ENCODE results near the gene JARID2. TPM values are rescaled to one million over a fixed set of nuclear protein-coding genes. Genes with fewer than 3 reads are reported as not detected.

The JARID2 gene
- total RNA-seq, 2 donors from 2014 or later, result 9.1 to 10.7 TPM

DNA sequence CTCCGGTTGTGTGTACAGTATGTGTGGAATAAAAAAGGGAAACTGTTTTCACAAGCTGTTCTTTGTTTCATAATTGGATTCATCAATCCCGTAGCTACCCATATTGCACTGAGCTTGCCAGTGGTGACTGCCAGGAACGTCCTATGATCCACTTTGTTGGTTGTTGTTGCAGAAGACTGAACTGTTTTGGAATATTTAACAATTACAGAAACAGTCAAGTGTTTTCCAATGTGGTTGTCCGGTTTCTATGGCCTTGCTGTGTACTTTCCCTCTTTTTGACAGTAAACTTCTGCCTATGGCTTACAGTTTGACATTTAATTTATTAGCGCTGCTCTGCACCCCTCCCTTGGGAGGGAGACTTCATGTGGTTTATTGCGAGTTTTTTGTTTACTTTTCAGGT lies 275.7 kb downstream of the JARID2 start:
- TF ChIP-seq, protein P1, sequence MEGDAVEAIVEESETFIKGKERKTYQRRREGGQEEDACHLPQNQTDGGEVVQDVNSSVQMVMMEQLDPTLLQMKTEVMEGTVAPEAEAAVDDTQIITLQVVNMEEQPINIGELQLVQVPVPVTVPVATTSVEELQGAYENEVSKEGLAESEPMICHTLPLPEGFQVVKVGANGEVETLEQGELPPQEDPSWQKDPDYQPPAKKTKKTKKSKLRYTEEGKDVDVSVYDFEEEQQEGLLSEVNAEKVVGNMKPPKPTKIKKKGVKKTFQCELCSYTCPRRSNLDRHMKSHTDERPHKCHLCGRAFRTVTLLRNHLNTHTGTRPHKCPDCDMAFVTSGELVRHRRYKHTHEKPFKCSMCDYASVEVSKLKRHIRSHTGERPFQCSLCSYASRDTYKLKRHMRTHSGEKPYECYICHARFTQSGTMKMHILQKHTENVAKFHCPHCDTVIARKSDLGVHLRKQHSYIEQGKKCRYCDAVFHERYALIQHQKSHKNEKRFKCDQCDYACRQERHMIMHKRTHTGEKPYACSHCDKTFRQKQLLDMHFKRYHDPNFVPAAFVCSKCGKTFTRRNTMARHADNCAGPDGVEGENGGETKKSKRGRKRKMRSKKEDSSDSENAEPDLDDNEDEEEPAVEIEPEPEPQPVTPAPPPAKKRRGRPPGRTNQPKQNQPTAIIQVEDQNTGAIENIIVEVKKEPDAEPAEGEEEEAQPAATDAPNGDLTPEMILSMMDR (IDR thresholded peaks at IDR 0.05), result no peak
- H3K4me3 ChIP-seq, result no peak overlapping the region
- H3K4me1 ChIP-seq, result no peaks in the 10 kb centered on the region
- no peaks in the 10 kb centered on the region for H3K27me3 ChIP-seq
- H3K9me3 ChIP-seq, result no peaks in the 10 kb centered on the region
- H3K27ac ChIP-seq, result no peak overlapping the region
- no peaks in the 10 kb centered on the region for H3K36me3 ChIP-seq
- intact Hi-C loops (cut with DNase I), result no loop called here
- H3K9ac ChIP-seq (ENCODE audit: low read depth in 2 of 2, low read length in 2 of 2), result no peak overlapping the region
- no peak for DNase-seq

DNA sequence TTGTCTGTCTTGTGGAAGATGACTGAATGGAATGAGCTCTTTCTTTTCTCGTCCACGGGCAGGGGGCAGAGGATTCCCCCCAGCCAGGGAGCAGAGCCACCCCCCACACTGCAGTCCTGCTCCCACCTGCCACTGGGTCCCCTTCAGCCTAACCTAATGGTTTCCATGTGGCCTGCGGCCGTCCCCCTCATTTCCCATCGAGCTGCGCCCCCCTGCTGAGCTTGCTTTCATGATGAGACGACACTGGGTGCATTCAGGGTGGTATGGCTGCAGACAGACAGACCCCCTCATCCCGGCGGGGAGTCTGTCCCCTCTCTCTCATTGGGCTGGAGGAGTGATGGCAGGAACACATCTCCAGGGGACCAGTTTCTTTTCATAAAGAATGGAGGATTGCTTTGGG lies 276.2 kb downstream of the JARID2 start:
- intact Hi-C loops (cut with DNase I), result no loop called here
- DNase-seq, result no peak
- Histone ChIP-seq H3K36me3 (no peaks in the 10 kb centered on the region), H3K4me3 (no peak overlapping the region), H3K4me1 (no peaks in the 10 kb centered on the region), H3K27me3 (no peaks in the 10 kb centered on the region), H3K27ac (no peak overlapping the region), H3K9me3 (no peaks in the 10 kb centered on the region), H3K9ac (ENCODE audit: low read depth in 2 of 2, low read length in 2 of 2) (no peak overlapping the region)
- TF ChIP-seq, protein P1 (IDR thresholded peaks at IDR 0.05), result no peak

- intact Hi-C loops (cut with DNase I), result no loop called here
- Histone ChIP-seq H3K27ac (no peak overlapping the region), H3K4me1 (no peaks in the 10 kb centered on the region), H3K9me3 (no peaks in the 10 kb centered on the region), H3K27me3 (no peaks in the 10 kb centered on the region), H3K4me3 (no peak overlapping the region), H3K36me3 (no peaks in the 10 kb centered on the region), H3K9ac (ENCODE audit: low read depth in 2 of 2, low read length in 2 of 2) (no peak overlapping the region)
- no peak for DNase-seq
- TF ChIP-seq, protein P1 (IDR thresholded peaks at IDR 0.05), result no peak
Observed at GRCh38 chr6:15522427-15522826, 276.6 kb downstream of the JARID2 start.

DNA sequence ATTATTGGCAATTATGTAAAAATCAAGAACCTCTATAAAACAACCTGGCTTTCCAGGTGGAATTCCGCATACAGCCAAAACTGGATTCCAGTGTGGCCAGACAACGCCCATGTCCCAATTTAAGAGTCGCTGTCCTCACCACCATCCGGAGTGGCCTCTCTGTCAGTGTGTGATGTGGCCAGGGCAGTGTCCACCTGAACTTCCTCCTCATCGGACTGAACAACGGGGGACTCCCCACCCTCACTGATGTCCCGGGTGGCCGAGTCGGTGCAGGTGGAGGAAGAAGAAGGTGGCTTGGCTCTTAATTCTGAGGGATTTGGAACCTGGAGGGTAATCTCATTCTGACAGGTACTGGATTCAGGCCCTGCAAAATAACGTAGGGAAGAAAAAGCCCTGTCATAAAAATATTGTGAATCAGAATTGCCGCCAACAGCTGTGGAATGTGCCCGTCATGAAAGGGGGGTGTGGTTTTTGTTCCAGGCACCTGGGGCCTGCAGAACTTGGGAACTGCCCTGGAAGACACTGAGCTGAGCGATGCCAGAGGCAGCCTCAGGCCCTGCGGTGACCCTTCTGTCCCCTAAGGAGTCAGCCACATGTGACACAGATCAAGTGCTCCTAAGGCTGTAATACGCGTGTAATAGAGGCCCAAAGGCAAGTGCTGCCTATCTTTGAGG lies 277.1 kb downstream of the JARID2 start:
- intact Hi-C loops (cut with DNase I), result no loop called here
- H3K4me3 ChIP-seq, result no peak overlapping the region
- no peaks in the 10 kb centered on the region for H3K27me3 ChIP-seq
- no peak for DNase-seq
- no peaks in the 10 kb centered on the region for H3K36me3 ChIP-seq
- H3K9me3 ChIP-seq, result no peaks in the 10 kb centered on the region
- H3K27ac ChIP-seq, result no peak overlapping the region
- H3K4me1 ChIP-seq, result no peaks in the 10 kb centered on the region
- TF ChIP-seq, protein P1 (IDR thresholded peaks at IDR 0.05), result no peak
- no peak overlapping the region for H3K9ac ChIP-seq (ENCODE audit: low read depth in 2 of 2, low read length in 2 of 2)

- Histone ChIP-seq H3K9ac (ENCODE audit: low read depth in 2 of 2, low read length in 2 of 2) (no peak overlapping the region), H3K27me3 (no peaks in the 10 kb centered on the region), H3K4me3 (no peak overlapping the region), H3K27ac (no peak overlapping the region), H3K36me3 (no peaks in the 10 kb centered on the region), H3K9me3 (no peaks in the 10 kb centered on the region), H3K4me1 (no peaks in the 10 kb centered on the region)
- intact Hi-C loops (cut with DNase I), result no loop called here
- DNase-seq, result no peak
- TF ChIP-seq, protein P1 (IDR thresholded peaks at IDR 0.05), result no peak
Observed at GRCh38 chr6:15523679-15524630, 278.1 kb downstream of the JARID2 start.

Measured in colonic mucosa (tissue), 4 donors.